ENCODE results near the gene SLC27A3. TPM values are rescaled to one million over a fixed set of nuclear protein-coding genes. Genes with fewer than 3 reads are reported as not detected.
A peak's percentile ranks its signal among the peaks of the same experiment; 100 is the strongest.

SLC27A3 gene
- total RNA-seq, 2 donors from 2014 or later = 60.6 to 64.5 TPM

DNA sequence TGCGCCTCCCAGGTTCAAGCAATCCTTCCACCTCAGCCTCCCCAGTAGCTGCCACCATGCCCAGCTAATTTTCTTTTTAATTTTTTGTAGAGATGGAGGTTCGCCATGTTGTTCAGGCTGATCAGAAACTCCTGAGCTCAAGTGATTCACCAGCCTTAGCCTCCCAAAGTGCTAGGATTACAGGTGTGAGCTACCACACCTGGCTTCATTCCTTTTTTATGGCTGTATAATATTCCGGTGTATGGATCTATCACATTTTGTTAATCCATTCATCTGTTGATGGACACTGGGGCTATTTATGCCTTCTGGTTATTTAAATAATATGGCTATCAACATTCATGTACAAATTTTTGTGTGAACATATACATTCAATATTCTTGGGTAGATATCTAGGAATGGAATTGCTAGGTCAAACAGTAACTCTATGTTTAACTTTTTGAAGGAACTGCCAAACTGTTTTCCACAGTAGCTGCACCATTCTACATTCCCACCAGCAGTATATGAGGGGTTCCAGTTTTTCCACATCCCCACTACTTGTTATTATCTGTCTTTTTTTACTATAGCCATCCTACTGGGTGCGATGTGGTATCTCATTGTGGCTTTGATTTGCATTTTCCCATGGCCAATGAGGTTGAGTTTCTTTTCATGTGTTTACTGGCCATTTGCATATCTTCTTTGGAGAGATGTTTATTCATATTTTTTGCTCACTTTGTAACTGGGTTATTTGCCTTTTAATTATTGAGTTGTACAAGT lies 11.0 kb downstream of the SLC27A3 start:
- 91 to 100% methylated on average over 1 to 4 of the region's 4 CpGs for WGBS, 2 experiments (ENCODE audit: insufficient coverage in 1 of 2, insufficient read length in 1 of 2)
- H3K4me3 ChIP-seq (ENCODE audit: low read length) = no peak overlapping the region
- H3K4me1 Mint-ChIP-seq = peaks cover 10% of the 10 kb centered on the region
- TF ChIP-seq, protein P1, sequence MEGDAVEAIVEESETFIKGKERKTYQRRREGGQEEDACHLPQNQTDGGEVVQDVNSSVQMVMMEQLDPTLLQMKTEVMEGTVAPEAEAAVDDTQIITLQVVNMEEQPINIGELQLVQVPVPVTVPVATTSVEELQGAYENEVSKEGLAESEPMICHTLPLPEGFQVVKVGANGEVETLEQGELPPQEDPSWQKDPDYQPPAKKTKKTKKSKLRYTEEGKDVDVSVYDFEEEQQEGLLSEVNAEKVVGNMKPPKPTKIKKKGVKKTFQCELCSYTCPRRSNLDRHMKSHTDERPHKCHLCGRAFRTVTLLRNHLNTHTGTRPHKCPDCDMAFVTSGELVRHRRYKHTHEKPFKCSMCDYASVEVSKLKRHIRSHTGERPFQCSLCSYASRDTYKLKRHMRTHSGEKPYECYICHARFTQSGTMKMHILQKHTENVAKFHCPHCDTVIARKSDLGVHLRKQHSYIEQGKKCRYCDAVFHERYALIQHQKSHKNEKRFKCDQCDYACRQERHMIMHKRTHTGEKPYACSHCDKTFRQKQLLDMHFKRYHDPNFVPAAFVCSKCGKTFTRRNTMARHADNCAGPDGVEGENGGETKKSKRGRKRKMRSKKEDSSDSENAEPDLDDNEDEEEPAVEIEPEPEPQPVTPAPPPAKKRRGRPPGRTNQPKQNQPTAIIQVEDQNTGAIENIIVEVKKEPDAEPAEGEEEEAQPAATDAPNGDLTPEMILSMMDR (conservative IDR thresholded peaks at IDR 0.05) = no peak
- H3K36me3 ChIP-seq (ENCODE audit: control insufficient read depth, insufficient read depth, low read length) = no peaks in the 10 kb centered on the region
- H3K27me3 Mint-ChIP-seq (ENCODE audit: insufficient read depth) = no peaks in the 10 kb centered on the region
- DNase-seq = no peak
- H3K4me3 Mint-ChIP-seq = no peak overlapping the region
- no peak overlapping the region for H3K9ac ChIP-seq (ENCODE audit: extremely low read depth, low read length, poor library complexity, severe bottlenecking)
- H3K27ac ChIP-seq (ENCODE audit: low read depth, low read length) = no peak overlapping the region
- no peaks in the 10 kb centered on the region for H3K36me3 Mint-ChIP-seq (ENCODE audit: low read depth)
- no peaks in the 10 kb centered on the region for H3K27me3 ChIP-seq (ENCODE audit: control insufficient read depth, insufficient read depth, low read length, poor library complexity, severe bottlenecking)
- H3K9me3 Mint-ChIP-seq = no peaks in the 10 kb centered on the region
- peaks cover 5% of the 10 kb centered on the region for H3K9me3 ChIP-seq (ENCODE audit: control insufficient read depth, low read length)
- H3K4me1 ChIP-seq (ENCODE audit: control insufficient read depth, insufficient read depth, low read length) = peaks cover 3% of the 10 kb centered on the region
- H3K27ac Mint-ChIP-seq = no peak overlapping the region

DNA sequence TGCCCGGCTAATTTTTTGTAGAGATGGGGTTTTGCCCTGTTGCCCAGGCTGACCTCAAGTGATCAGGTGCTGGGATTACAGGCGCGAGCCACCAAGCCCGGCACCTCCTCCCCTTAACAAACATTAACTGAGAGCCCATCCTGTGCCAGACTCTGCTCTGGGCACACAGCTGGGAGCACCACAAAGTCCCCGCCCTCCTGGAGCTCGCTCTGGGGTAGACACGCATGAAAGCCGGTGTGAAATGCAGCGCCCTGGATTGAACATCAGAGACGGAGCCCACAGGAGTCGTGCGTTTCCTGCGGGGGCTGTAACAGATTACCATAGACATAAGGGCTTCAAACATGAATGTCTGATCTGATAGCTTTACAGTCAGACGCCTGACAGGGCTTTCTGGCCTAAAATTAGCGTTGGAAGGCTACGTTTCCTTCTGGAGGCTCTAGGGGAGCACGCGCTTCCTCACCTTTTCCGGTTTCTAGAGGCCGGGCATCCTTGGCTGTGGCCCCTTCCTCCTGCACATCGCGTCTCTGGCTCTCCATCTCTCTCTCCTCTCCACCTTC lies 14.3 kb downstream of the SLC27A3 start:
- TF ChIP-seq, protein P1 (conservative IDR thresholded peaks at IDR 0.05) = no peak
- no peaks in the 10 kb centered on the region for H3K27me3 Mint-ChIP-seq (ENCODE audit: insufficient read depth)
- no peak overlapping the region for H3K27ac Mint-ChIP-seq
- Histone ChIP-seq H3K36me3 (ENCODE audit: control insufficient read depth, insufficient read depth, low read length) (no peaks in the 10 kb centered on the region), H3K27ac (ENCODE audit: low read depth, low read length) (no peak overlapping the region), H3K27me3 (ENCODE audit: control insufficient read depth, insufficient read depth, low read length, poor library complexity, severe bottlenecking) (no peaks in the 10 kb centered on the region), H3K4me3 (ENCODE audit: low read length) (no peak overlapping the region), H3K9me3 (ENCODE audit: control insufficient read depth, low read length) (peaks cover 5% of the 10 kb centered on the region), H3K4me1 (ENCODE audit: control insufficient read depth, insufficient read depth, low read length) (no peaks in the 10 kb centered on the region), H3K9ac (ENCODE audit: extremely low read depth, low read length, poor library complexity, severe bottlenecking) (no peak overlapping the region)
- H3K4me3 Mint-ChIP-seq = no peak overlapping the region
- 89 to 92% methylated on average over 17 to 22 of the region's 22 CpGs for WGBS, 2 experiments (ENCODE audit: insufficient coverage in 1 of 2, insufficient read length in 1 of 2)
- peak; percentile 49 for DNase-seq
- H3K9me3 Mint-ChIP-seq = no peaks in the 10 kb centered on the region
- H3K36me3 Mint-ChIP-seq (ENCODE audit: low read depth) = no peaks in the 10 kb centered on the region
- peaks cover 12% of the 10 kb centered on the region for H3K4me1 Mint-ChIP-seq

DNA sequence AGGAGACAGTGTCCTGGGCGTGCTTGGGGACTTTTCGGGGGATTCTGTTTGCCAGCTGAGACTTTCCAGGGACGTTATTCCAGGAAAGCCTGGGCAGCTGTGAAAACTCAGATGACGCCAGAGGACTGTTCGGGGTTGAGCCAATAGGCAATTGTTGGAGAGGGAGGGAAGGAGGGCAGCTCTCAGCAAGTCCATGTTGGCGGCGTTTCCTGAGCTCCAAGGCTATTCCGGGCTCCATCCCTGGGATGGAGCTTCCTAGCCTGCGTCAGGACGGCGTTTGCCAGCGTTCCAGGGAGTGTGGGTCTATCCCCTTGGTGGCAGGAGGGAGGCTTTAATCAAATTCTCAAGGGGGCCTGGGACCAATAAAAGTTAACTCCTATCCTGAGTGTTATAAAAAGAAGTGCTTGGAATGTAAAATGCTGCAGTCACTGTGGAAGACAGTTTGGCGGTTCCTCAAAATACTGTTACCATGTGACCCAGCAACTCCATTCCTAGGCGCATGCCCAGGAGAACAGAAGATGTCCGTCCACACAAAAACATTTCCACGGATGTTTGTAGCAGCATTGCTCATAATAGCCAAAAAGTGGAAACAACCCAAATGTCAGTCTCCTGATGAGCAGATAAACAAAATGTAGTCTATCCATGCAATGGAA lies 15.2 kb downstream of the SLC27A3 start:
- Mint-ChIP-seq H3K27ac (no peak overlapping the region), H3K27me3 (ENCODE audit: insufficient read depth) (no peaks in the 10 kb centered on the region), H3K9me3 (no peaks in the 10 kb centered on the region), H3K36me3 (ENCODE audit: low read depth) (no peaks in the 10 kb centered on the region), H3K4me3 (no peak overlapping the region), H3K4me1 (peaks cover 12% of the 10 kb centered on the region)
- DNase-seq = no peak
- Histone ChIP-seq H3K27ac (ENCODE audit: low read depth, low read length) (no peak overlapping the region), H3K27me3 (ENCODE audit: control insufficient read depth, insufficient read depth, low read length, poor library complexity, severe bottlenecking) (no peaks in the 10 kb centered on the region), H3K4me3 (ENCODE audit: low read length) (no peak overlapping the region), H3K9ac (ENCODE audit: extremely low read depth, low read length, poor library complexity, severe bottlenecking) (no peak overlapping the region), H3K36me3 (ENCODE audit: control insufficient read depth, insufficient read depth, low read length) (no peaks in the 10 kb centered on the region), H3K9me3 (ENCODE audit: control insufficient read depth, low read length) (peaks cover 5% of the 10 kb centered on the region), H3K4me1 (ENCODE audit: control insufficient read depth, insufficient read depth, low read length) (no peaks in the 10 kb centered on the region)
- TF ChIP-seq, protein P1 (conservative IDR thresholded peaks at IDR 0.05) = no peak
- WGBS, 2 experiments (ENCODE audit: insufficient coverage in 1 of 2, insufficient read length in 1 of 2) = 90 to 93% methylated on average over 9 to 16 of the region's 16 CpGs
